Ishikawa (cell line): ENCODE results near the gene CBY3.

Source experiments
- CEBPB ChIP-seq: IDR thresholded peaks from 2 replicates; pipeline ENCODE4 v1.6.1; 2012
- EGR1 ChIP-seq: IDR thresholded peaks from 2 replicates; pipeline ENCODE4 v1.6.1; 2012
- EP300 ChIP-seq: IDR thresholded peaks from 2 replicates; pipeline ENCODE4 v1.6.1; 2012; ENCODE audit warnings: borderline replicate concordance
- NFIC ChIP-seq: IDR thresholded peaks from 2 replicates; pipeline ENCODE4 v1.6.1; 2012
- TCF12 ChIP-seq: IDR thresholded peaks from 2 replicates; pipeline ENCODE4 v1.6.1; 2012; ENCODE audit warnings: low read depth
- YY1 ChIP-seq: IDR thresholded peaks from 2 replicates; pipeline ENCODE4 v1.6.1; 2012; ENCODE audit warnings: low read depth
- TF ChIP-seq, protein P1 (sequence below): IDR thresholded peaks from 2 replicates; pipeline ENCODE4 v1.6.1; 2012; ENCODE audit warnings: low read depth, mild to moderate bottlenecking
- TF ChIP-seq, protein P2 (sequence below): IDR thresholded peaks from 2 replicates; pipeline ENCODE4 v1.6.1; 2012

DNA sequence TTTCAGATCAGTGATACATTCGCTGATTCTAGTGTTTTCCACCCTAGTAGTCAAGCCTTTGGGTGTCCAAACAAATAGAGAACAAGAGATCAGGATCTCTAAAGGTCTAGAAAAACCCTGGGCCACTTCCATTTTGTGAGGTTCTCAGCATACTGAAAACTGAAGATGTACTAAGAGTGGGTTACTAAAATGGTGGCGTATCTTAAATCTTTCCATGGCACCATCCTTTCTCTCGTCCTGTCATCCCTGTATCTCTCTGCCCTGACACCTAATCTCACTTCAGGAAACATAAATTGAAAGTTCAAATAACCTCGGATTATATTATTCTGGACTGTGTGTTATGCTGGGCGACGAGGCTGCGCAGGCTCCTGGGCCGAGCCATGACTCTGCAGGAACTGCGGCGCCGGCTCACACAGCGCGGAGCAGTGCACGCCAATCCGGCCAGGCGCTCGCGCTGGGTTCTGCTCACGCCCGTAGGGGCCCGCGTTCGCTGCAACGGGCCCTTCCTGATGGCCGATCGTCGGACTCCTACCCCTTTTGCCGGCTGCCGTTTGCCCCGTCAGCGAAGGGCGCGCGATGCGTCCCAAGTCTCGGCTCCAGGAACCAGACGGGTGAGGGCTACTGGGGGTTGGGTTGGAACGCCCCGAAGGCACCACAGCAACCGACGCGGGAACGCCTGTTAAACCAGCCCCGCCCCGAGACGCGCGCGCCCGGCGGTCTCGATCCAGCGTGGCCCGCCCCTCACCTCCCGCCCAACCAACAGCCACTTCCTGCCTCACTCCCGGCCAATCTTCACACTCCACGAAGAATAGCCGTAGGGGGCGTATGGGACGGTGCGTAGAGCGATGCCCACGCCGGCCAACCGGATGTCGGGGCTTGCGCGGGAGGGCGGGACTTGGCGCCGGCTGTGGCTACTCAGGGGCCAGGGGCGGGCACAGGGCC is 17.4 kb upstream of the CBY3 start:
- TF ChIP-seq TCF12 (peak; percentile 37), CEBPB (no peak), EP300 (no peak), NFIC (peak; percentile 8; the same call in 1 of the 2 replicates), EGR1 (no peak), YY1 (peak; percentile 68)
- TF ChIP-seq, protein P1, sequence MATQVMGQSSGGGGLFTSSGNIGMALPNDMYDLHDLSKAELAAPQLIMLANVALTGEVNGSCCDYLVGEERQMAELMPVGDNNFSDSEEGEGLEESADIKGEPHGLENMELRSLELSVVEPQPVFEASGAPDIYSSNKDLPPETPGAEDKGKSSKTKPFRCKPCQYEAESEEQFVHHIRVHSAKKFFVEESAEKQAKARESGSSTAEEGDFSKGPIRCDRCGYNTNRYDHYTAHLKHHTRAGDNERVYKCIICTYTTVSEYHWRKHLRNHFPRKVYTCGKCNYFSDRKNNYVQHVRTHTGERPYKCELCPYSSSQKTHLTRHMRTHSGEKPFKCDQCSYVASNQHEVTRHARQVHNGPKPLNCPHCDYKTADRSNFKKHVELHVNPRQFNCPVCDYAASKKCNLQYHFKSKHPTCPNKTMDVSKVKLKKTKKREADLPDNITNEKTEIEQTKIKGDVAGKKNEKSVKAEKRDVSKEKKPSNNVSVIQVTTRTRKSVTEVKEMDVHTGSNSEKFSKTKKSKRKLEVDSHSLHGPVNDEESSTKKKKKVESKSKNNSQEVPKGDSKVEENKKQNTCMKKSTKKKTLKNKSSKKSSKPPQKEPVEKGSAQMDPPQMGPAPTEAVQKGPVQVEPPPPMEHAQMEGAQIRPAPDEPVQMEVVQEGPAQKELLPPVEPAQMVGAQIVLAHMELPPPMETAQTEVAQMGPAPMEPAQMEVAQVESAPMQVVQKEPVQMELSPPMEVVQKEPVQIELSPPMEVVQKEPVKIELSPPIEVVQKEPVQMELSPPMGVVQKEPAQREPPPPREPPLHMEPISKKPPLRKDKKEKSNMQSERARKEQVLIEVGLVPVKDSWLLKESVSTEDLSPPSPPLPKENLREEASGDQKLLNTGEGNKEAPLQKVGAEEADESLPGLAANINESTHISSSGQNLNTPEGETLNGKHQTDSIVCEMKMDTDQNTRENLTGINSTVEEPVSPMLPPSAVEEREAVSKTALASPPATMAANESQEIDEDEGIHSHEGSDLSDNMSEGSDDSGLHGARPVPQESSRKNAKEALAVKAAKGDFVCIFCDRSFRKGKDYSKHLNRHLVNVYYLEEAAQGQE, result no peak
- TF ChIP-seq, protein P2, sequence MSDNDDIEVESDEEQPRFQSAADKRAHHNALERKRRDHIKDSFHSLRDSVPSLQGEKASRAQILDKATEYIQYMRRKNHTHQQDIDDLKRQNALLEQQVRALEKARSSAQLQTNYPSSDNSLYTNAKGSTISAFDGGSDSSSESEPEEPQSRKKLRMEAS, result no peak; the same call in 1 of the 2 replicates
